ENCODE measurements around the gene FREM1. TPM values are rescaled to one million over a fixed set of nuclear protein-coding genes. Genes with fewer than 3 reads are reported as not detected.

The FREM1 gene
- total RNA-seq, 2 donors from 2014 or later, result not detected

- Mint-ChIP-seq H3K4me3 (no peak overlapping the region), H3K36me3 (ENCODE audit: low read depth) (no peaks in the 10 kb centered on the region), H3K4me1 (peaks cover 2% of the 10 kb centered on the region), H3K27me3 (peaks cover 25% of the 10 kb centered on the region), H3K27ac (no peak overlapping the region)
- no peaks in the 10 kb centered on the region for H3K9me3 ChIP-seq (ENCODE audit: control insufficient read depth, low read length, poor library complexity, severe bottlenecking)
- ATAC-seq (no peak), DNase-seq (no peak)
Measured at GRCh38 chr9:14780251-14780650, 130.0 kb downstream of the FREM1 start.

- Mint-ChIP-seq H3K27me3 (peaks cover 26% of the 10 kb centered on the region), H3K4me1 (peaks cover 2% of the 10 kb centered on the region), H3K4me3 (no peak overlapping the region), H3K36me3 (ENCODE audit: low read depth) (no peaks in the 10 kb centered on the region), H3K27ac (no peak overlapping the region)
- H3K9me3 ChIP-seq (ENCODE audit: control insufficient read depth, low read length, poor library complexity, severe bottlenecking), result no peaks in the 10 kb centered on the region
- no peak for DNase-seq
- ATAC-seq, result no peak
Measured at GRCh38 chr9:14779566-14780022, 130.6 kb downstream of the FREM1 start.

- Mint-ChIP-seq H3K27me3 (peaks cover 28% of the 10 kb centered on the region), H3K4me3 (no peak overlapping the region), H3K36me3 (ENCODE audit: low read depth) (no peaks in the 10 kb centered on the region), H3K4me1 (peaks cover 2% of the 10 kb centered on the region), H3K27ac (no peak overlapping the region)
- DNase-seq (no peak), ATAC-seq (no peak)
- H3K9me3 ChIP-seq (ENCODE audit: control insufficient read depth, low read length, poor library complexity, severe bottlenecking), result no peaks in the 10 kb centered on the region
Measured at GRCh38 chr9:14778565-14778964, 131.7 kb downstream of the FREM1 start.

- H3K36me3 Mint-ChIP-seq (ENCODE audit: low read depth), result no peaks in the 10 kb centered on the region
- ATAC-seq (no peak), DNase-seq (no peak)
- peaks cover 20% of the 10 kb centered on the region for H3K27me3 Mint-ChIP-seq
- H3K4me3 Mint-ChIP-seq, result no peak overlapping the region
- H3K4me1 Mint-ChIP-seq, result peaks cover 2% of the 10 kb centered on the region
- H3K9me3 ChIP-seq (ENCODE audit: control insufficient read depth, low read length, poor library complexity, severe bottlenecking), result no peaks in the 10 kb centered on the region
- no peak overlapping the region for H3K27ac Mint-ChIP-seq
Measured at GRCh38 chr9:14775917-14776316, 134.3 kb downstream of the FREM1 start.

- Mint-ChIP-seq H3K27ac (no peak overlapping the region), H3K27me3 (peaks cover 35% of the 10 kb centered on the region), H3K4me3 (no peak overlapping the region), H3K36me3 (ENCODE audit: low read depth) (no peaks in the 10 kb centered on the region), H3K4me1 (peaks cover 4% of the 10 kb centered on the region)
- H3K9me3 ChIP-seq (ENCODE audit: control insufficient read depth, low read length, poor library complexity, severe bottlenecking), result no peaks in the 10 kb centered on the region
- ATAC-seq, result no peak
- no peak for DNase-seq
Measured at GRCh38 chr9:14770592-14770991, 139.6 kb downstream of the FREM1 start.

GRCh38 chr9:14769230-14769571, 141.0 kb downstream of the FREM1 start:
- no peak for ATAC-seq
- Mint-ChIP-seq H3K4me1 (peaks cover 4% of the 10 kb centered on the region), H3K27me3 (peaks cover 33% of the 10 kb centered on the region)

GRCh38 chr9:14768405-14769229, 141.6 kb downstream of the FREM1 start:
- ATAC-seq (no peak), DNase-seq (no peak)
- Mint-ChIP-seq H3K4me1 (peaks cover 4% of the 10 kb centered on the region), H3K4me3 (no peak overlapping the region), H3K27me3 (peaks cover 29% of the 10 kb centered on the region), H3K27ac (no peak overlapping the region), H3K36me3 (ENCODE audit: low read depth) (no peaks in the 10 kb centered on the region)
- H3K9me3 ChIP-seq (ENCODE audit: control insufficient read depth, low read length, poor library complexity, severe bottlenecking), result no peaks in the 10 kb centered on the region

More at GRCh38 chr9:14769230-14769571, 141.0 kb downstream of the FREM1 start:
- no peaks in the 10 kb centered on the region for H3K9me3 ChIP-seq (ENCODE audit: control insufficient read depth, low read length, poor library complexity, severe bottlenecking)
- H3K27ac Mint-ChIP-seq, result no peak overlapping the region
- no peak for DNase-seq
- no peak overlapping the region for H3K4me3 Mint-ChIP-seq
- no peaks in the 10 kb centered on the region for H3K36me3 Mint-ChIP-seq (ENCODE audit: low read depth)

- H3K36me3 Mint-ChIP-seq (ENCODE audit: low read depth), result no peaks in the 10 kb centered on the region
- no peaks in the 10 kb centered on the region for H3K9me3 ChIP-seq (ENCODE audit: control insufficient read depth, low read length, poor library complexity, severe bottlenecking)
- H3K27ac Mint-ChIP-seq, result no peak overlapping the region
- peaks cover 7% of the 10 kb centered on the region for H3K4me1 Mint-ChIP-seq
- H3K27me3 Mint-ChIP-seq, result peaks cover 44% of the 10 kb centered on the region
- no peak overlapping the region for H3K4me3 Mint-ChIP-seq
- no peak for DNase-seq
- no peak for ATAC-seq
Measured at GRCh38 chr9:14766299-14766698, 143.9 kb downstream of the FREM1 start.

GRCh38 chr9:14761584-14761983, 148.6 kb downstream of the FREM1 start:
- H3K27ac Mint-ChIP-seq, result no peak overlapping the region
- DNase-seq (no peak), ATAC-seq (no peak)
- H3K9me3 ChIP-seq (ENCODE audit: control insufficient read depth, low read length, poor library complexity, severe bottlenecking), result no peaks in the 10 kb centered on the region
- no peaks in the 10 kb centered on the region for H3K36me3 Mint-ChIP-seq (ENCODE audit: low read depth)
- H3K4me1 Mint-ChIP-seq, result peaks cover 3% of the 10 kb centered on the region
- peaks cover 26% of the 10 kb centered on the region for H3K27me3 Mint-ChIP-seq
- H3K4me3 Mint-ChIP-seq, result no peak overlapping the region

- Mint-ChIP-seq H3K4me3 (no peak overlapping the region), H3K27ac (no peak overlapping the region), H3K36me3 (ENCODE audit: low read depth) (no peaks in the 10 kb centered on the region), H3K4me1 (peaks cover 3% of the 10 kb centered on the region), H3K27me3 (peaks cover 20% of the 10 kb centered on the region)
- no peak for DNase-seq
- no peaks in the 10 kb centered on the region for H3K9me3 ChIP-seq (ENCODE audit: control insufficient read depth, low read length, poor library complexity, severe bottlenecking)
- ATAC-seq, result no peak
Measured at GRCh38 chr9:14760060-14760459, 150.2 kb downstream of the FREM1 start.

GRCh38 chr9:14756291-14756690, 153.9 kb downstream of the FREM1 start:
- DNase-seq (no peak), ATAC-seq (no peak)
- peaks cover 4% of the 10 kb centered on the region for H3K4me1 Mint-ChIP-seq
- no peak overlapping the region for H3K27ac Mint-ChIP-seq
- H3K36me3 Mint-ChIP-seq (ENCODE audit: low read depth), result no peaks in the 10 kb centered on the region
- H3K27me3 Mint-ChIP-seq, result peaks cover 29% of the 10 kb centered on the region
- H3K9me3 ChIP-seq (ENCODE audit: control insufficient read depth, low read length, poor library complexity, severe bottlenecking), result no peaks in the 10 kb centered on the region
- no peak overlapping the region for H3K4me3 Mint-ChIP-seq

GRCh38 chr9:14752871-14753270, 157.4 kb downstream of the FREM1 start:
- H3K9me3 ChIP-seq (ENCODE audit: control insufficient read depth, low read length, poor library complexity, severe bottlenecking), result no peaks in the 10 kb centered on the region

GRCh38 chr9:14752271-14752670, 158.0 kb downstream of the FREM1 start:
- no peak overlapping the region for H3K4me3 Mint-ChIP-seq
- ATAC-seq (no peak), DNase-seq (no peak)
- H3K27ac Mint-ChIP-seq, result no peak overlapping the region
- no peaks in the 10 kb centered on the region for H3K9me3 ChIP-seq (ENCODE audit: control insufficient read depth, low read length, poor library complexity, severe bottlenecking)
- peaks cover 63% of the 10 kb centered on the region for H3K27me3 Mint-ChIP-seq
- no peaks in the 10 kb centered on the region for H3K36me3 Mint-ChIP-seq (ENCODE audit: low read depth)
- H3K4me1 Mint-ChIP-seq, result peaks cover 9% of the 10 kb centered on the region

More at GRCh38 chr9:14752871-14753270, 157.4 kb downstream of the FREM1 start:
- Mint-ChIP-seq H3K27me3 (peaks cover 63% of the 10 kb centered on the region), H3K27ac (no peak overlapping the region), H3K4me1 (peaks cover 9% of the 10 kb centered on the region), H3K36me3 (ENCODE audit: low read depth) (no peaks in the 10 kb centered on the region), H3K4me3 (no peak overlapping the region)
- ATAC-seq (no peak), DNase-seq (no peak)

- Mint-ChIP-seq H3K4me3 (no peak overlapping the region), H3K27ac (no peak overlapping the region), H3K4me1 (peaks cover 9% of the 10 kb centered on the region), H3K36me3 (ENCODE audit: low read depth) (no peaks in the 10 kb centered on the region), H3K27me3 (peaks cover 57% of the 10 kb centered on the region)
- ATAC-seq, result no peak
- H3K9me3 ChIP-seq (ENCODE audit: control insufficient read depth, low read length, poor library complexity, severe bottlenecking), result no peaks in the 10 kb centered on the region
- DNase-seq, result no peak
Measured at GRCh38 chr9:14750821-14751220, 159.4 kb downstream of the FREM1 start.
